HG03575 (cell line): Measurements from ENCODE around the gene DUSP8.
A peak's percentile ranks its signal among the peaks of the same experiment; 100 is the strongest.

Experiments used
- ATAC-seq: cut with Tn5 transposase; IDR thresholded peaks from one replicate; pipeline ENCODE4 v1.9.1; 2021; ENCODE audit not compliant: unreplicated experiment, insufficient number of reproducible peaks, low FRiP score; ENCODE audit errors: extremely low read depth

DUSP8 gene

GRCh38 chr11:1540074-1540473 is 32.0 kb downstream of the DUSP8 start:
- no peak for ATAC-seq

GRCh38 chr11:1538153-1538552 is 33.9 kb downstream of the DUSP8 start:
- no peak for ATAC-seq

GRCh38 chr11:1536065-1536843 is 35.8 kb downstream of the DUSP8 start:
- ATAC-seq: no peak

- no peak for ATAC-seq
Measured at GRCh38 chr11:1534682-1535081, 37.4 kb downstream of the DUSP8 start.

- no peak for ATAC-seq
Measured at GRCh38 chr11:1534171-1534570, 37.9 kb downstream of the DUSP8 start.

GRCh38 chr11:1533342-1533725 is 38.7 kb downstream of the DUSP8 start:
- no peak for ATAC-seq

GRCh38 chr11:1532606-1533341 is 39.3 kb downstream of the DUSP8 start:
- ATAC-seq: no peak

- no peak for ATAC-seq
Measured at GRCh38 chr11:1532014-1532586, 40.0 kb downstream of the DUSP8 start.

- ATAC-seq: no peak
Measured at GRCh38 chr11:1531449-1532013, 40.5 kb downstream of the DUSP8 start.

GRCh38 chr11:1530686-1531448 is 41.2 kb downstream of the DUSP8 start:
- ATAC-seq: no peak

- no peak for ATAC-seq
Measured at GRCh38 chr11:1529774-1530173, 42.3 kb downstream of the DUSP8 start.

GRCh38 chr11:1529286-1529685 is 42.8 kb downstream of the DUSP8 start:
- ATAC-seq: no peak

GRCh38 chr11:1528710-1529109 is 43.4 kb downstream of the DUSP8 start:
- ATAC-seq: no peak

- ATAC-seq: no peak
Measured at GRCh38 chr11:1526785-1527184, 45.3 kb downstream of the DUSP8 start.

- ATAC-seq: no peak
Measured at GRCh38 chr11:1523779-1524178, 48.3 kb downstream of the DUSP8 start.

GRCh38 chr11:1523077-1523476 is 49.0 kb downstream of the DUSP8 start:
- no peak for ATAC-seq

- ATAC-seq: no peak
Measured at GRCh38 chr11:1522081-1522424, 50.0 kb downstream of the DUSP8 start.

- ATAC-seq: peak; percentile 70
Measured at GRCh38 chr11:1521382-1522080, 50.5 kb downstream of the DUSP8 start.
